Epithelial cell of proximal tubule (primary cell): ENCODE measurements around the gene TNRC18. TPM values are rescaled to one million over a fixed set of nuclear protein-coding genes. Genes with fewer than 3 reads are reported as not detected.
"Not testable (repeated sequence)": the region's sequence is repeated elsewhere in the genome, so short reads cannot be mapped to it uniquely, and the experiment has no call there.

Experiments used
- DNase-seq: peaks from one replicate; pipeline ENCODE4 v3.0.0-alpha.2; 2011; ENCODE audit warnings: low read depth
- H3K4me3 ChIP-seq: 2 replicates; pipeline ENCODE4 v1.5.1; 2011; ENCODE audit warnings: low read depth, mild to moderate bottlenecking, low read length
- total RNA-seq: library from RNA; depleted of rRNA; stranded (reverse); fragments of >200 nt; gene quantifications from 2 replicates; pipeline ENCODE4 v1.2.3, GENCODE V29; 2015
- TF ChIP-seq, protein P1 (sequence below): conservative IDR thresholded peaks from 2 replicates; pipeline ENCODE4 v1.5.1; 2012; ENCODE audit warnings: low read depth, mild to moderate bottlenecking, low read length

The TNRC18 gene
- total RNA-seq, 1 donor from 2014 or later = 34.3 TPM

DNA sequence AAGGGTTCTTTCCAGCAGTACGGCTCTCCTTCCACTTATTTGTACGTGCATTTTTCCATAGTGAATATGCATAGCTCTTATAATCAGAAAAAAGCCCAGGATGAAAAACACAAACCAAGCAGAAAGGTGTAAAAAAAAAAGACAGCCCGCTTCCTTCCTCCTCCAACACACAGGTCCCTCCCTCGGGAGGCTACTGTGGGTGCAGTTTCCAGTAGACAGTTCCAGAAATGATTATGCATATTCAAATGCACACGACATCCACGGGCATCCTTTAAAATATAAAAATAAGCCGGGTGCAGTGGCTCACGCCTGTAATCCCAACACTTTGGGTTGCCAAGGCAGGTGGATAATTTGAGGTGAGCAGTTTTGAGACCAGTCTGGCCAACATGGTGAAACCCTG lies 59.9 kb downstream of the TNRC18 start:
- no peak for DNase-seq
- TF ChIP-seq, protein P1, sequence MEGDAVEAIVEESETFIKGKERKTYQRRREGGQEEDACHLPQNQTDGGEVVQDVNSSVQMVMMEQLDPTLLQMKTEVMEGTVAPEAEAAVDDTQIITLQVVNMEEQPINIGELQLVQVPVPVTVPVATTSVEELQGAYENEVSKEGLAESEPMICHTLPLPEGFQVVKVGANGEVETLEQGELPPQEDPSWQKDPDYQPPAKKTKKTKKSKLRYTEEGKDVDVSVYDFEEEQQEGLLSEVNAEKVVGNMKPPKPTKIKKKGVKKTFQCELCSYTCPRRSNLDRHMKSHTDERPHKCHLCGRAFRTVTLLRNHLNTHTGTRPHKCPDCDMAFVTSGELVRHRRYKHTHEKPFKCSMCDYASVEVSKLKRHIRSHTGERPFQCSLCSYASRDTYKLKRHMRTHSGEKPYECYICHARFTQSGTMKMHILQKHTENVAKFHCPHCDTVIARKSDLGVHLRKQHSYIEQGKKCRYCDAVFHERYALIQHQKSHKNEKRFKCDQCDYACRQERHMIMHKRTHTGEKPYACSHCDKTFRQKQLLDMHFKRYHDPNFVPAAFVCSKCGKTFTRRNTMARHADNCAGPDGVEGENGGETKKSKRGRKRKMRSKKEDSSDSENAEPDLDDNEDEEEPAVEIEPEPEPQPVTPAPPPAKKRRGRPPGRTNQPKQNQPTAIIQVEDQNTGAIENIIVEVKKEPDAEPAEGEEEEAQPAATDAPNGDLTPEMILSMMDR = no peak

DNA sequence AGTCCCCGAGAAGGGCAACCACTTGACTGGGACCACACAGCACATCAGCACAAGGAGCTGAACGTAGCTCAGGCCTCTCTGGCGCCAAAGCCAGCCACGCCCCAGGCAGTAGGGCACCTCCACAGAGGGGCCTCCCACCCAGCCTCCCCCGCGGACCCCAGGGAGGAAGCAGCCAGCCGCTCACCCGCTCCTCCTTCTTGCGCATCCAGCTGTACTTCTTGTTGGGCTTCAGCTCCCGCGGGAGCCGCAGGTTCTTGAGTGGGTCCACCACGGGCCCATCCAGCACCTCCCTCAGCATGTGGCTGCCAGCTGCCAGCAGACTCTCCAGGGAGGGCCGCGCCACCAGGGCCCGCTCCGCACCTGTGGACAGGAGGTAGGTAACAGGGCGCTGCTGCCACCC lies 61.2 kb downstream of the TNRC18 start:
- DNase-seq = no peak
- no peak overlapping the region for H3K4me3 ChIP-seq
- TF ChIP-seq, protein P1 = no peak

More for the DNA sequence above, 59.9 kb downstream of the TNRC18 start:
- no peak overlapping the region for H3K4me3 ChIP-seq

DNA sequence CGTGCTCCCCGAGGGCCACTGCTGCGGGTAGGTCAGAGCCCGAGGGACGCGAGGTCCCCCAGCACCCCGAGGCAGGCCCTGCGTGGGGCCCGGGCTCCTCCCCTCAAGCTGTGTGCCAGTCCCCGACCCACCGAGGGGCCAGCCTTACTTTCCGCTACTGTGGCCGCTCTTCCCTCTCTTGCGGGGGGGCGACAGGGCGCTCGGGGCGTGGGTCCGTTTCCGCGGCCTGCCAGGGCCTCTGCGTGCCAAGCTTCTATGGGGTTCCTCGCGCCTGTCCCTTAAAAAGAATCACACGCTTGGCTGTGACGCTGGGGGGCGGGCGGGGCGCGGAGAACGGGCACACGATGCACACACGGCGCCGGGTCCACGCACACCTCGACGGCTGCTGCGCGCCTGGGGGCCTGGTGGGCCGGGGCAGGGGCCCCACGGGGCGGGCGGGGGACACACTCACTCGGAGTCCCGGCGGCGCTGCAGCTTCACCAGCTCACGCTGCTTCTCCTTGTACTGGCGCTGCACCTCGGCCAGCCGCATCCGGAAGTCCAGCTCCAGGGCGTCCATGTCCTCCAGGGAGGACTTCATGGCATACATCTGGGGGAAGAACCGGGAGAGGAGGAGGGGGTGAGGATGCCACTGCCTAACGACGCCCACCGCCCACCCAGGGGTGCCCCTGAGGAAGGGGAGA lies 62.0 kb downstream of the TNRC18 start:
- TF ChIP-seq, protein P1 = no peak
- DNase-seq = no peak

DNA sequence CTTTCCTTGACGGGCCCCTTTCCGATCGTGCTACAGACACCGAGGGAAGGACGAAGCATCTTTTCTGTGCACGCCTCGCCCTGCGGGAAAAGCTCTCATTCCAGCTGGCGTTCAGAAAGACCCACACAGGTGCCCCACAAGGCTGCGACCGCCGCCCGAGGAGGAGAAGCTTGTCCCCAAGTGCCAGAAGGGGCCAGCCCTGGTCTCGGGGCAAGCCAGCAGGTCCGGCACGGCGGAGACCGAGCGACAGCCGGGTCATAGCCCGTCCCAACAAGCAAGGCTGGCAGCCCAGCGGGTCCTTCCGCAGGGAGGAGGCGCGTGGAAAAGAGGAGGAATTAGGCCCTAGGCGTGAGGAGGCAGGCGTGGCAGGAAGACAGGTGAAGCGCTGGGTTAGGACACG lies 62.7 kb downstream of the TNRC18 start:
- DNase-seq = no peak
- no peak overlapping the region for H3K4me3 ChIP-seq
- TF ChIP-seq, protein P1 = no peak

More for the DNA sequence above, 62.0 kb downstream of the TNRC18 start:
- no peak overlapping the region for H3K4me3 ChIP-seq

DNA sequence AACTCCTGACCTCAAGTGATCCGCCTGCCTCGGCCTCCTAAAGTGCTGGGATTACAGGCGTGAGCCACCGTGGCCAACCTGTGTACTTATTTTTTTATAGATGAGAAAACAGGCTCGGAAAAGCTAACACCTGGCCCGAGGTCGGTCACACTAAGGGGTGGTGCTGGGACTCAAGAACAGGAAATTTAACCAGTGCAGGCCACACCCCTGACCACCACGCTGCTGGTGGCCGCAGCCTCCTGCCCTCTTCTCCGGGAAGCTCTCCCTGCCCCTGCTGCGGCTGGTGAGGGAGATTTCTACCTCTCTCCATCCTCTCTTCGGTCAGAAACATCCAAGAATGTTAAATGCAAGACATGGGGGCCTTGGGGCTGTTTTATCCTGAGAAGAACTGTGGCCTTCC lies 63.2 kb downstream of the TNRC18 start:
- DNase-seq = no peak
- TF ChIP-seq, protein P1 = no peak
- H3K4me3 ChIP-seq = no peak overlapping the region

DNA sequence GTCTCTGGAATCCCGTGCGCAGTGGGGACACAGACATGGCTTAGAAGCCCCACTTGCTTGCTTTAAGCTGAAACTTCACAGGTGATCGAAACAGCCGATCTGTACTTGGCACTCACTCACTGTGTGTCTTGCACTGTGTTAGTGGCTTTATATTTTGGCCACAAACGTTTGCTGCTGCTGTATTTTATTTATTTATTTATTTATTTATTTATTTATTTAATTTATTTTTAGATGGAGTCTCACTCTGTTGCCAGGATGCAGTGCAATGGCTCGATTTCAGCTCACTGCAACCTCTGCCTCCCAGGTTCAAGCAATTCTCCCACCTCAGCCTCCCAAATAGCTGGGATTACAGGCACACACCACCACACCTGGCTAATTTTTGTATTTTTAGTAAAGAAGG lies 63.6 kb downstream of the TNRC18 start:
- H3K4me3 ChIP-seq, DNase-seq: not testable (repeated sequence)

DNA sequence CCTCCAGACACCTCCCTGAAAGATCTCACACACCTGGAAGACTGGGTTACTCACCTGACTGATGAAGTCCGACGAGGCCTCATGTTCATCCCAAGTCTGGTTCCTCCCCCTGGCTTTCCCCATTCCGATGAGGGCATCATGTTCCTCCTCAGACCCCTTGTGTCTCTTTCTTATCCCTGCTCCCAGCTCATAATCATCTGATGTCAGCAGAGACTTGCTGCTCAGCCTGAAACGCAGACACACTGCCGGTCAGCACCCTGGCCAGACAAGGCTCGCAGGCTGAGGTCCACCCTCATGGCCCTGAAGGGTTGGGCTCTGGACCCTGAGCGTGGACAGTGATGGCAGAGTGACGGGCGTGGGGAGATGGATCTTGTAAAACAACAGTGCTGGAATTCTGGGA lies 64.3 kb downstream of the TNRC18 start:
- DNase-seq = no peak
- no peak overlapping the region for H3K4me3 ChIP-seq
- TF ChIP-seq, protein P1 = no peak
